Measurements from ENCODE around the gene NHEJ1.

NHEJ1 gene

GRCh38 chr2:219168932-219169331, 8.3 kb upstream of the NHEJ1 start:
- Histone ChIP-seq H4K20me1 (ENCODE audit: insufficient read depth, low read length) (no peaks in the 10 kb centered on the region), H3K9ac (ENCODE audit: low read length) (no peak overlapping the region), H3K79me2 (ENCODE audit: insufficient read depth, low read length) (no peaks in the 10 kb centered on the region), H3K4me1 (ENCODE audit: insufficient read depth, low read length, severe bottlenecking) (no peaks in the 10 kb centered on the region), H3K4me3 (ENCODE audit: low read depth, low read length, poor library complexity, severe bottlenecking) (no peak overlapping the region), H2AFZ (ENCODE audit: low read length) (no peak overlapping the region), H3K27ac (ENCODE audit: low read depth, low read length, poor library complexity, severe bottlenecking) (no peak overlapping the region), H3K9me3 (ENCODE audit: low read length) (no peaks in the 10 kb centered on the region), H3K4me2 (ENCODE audit: low read length) (no peak overlapping the region), H3K36me3 (ENCODE audit: insufficient read depth, low read length) (peaks cover 19% of the 10 kb centered on the region; the same call in 1 of the 2 replicates), H3K27me3 (ENCODE audit: insufficient read depth, low read length) (no peaks in the 10 kb centered on the region), H3F3A (ENCODE audit: insufficient read depth, low read length) (no peaks in the 10 kb centered on the region), H3K9me2 (ENCODE audit: low read depth, low read length) (no peaks in the 10 kb centered on the region)
- TF ChIP-seq EZH2 (IDR thresholded peaks at IDR 0.05; ENCODE audit: borderline replicate concordance, low read length) (no peak), CTCF (IDR thresholded peaks at IDR 0.05; ENCODE audit: low read length) (no peak)

GRCh38 chr2:219168526-219168925, 7.9 kb upstream of the NHEJ1 start:
- H3K27ac ChIP-seq (ENCODE audit: low read depth, low read length, poor library complexity, severe bottlenecking), result no peak overlapping the region
- H3K4me3 ChIP-seq (ENCODE audit: low read depth, low read length, poor library complexity, severe bottlenecking), result no peak overlapping the region
- no peak overlapping the region for H2AFZ ChIP-seq (ENCODE audit: low read length)
- no peaks in the 10 kb centered on the region for H3K9me3 ChIP-seq (ENCODE audit: low read length)
- H3K27me3 ChIP-seq (ENCODE audit: insufficient read depth, low read length), result no peaks in the 10 kb centered on the region
- peaks cover 15% of the 10 kb centered on the region; the same call in 1 of the 2 replicates for H3K36me3 ChIP-seq (ENCODE audit: insufficient read depth, low read length)
- no peak for TF ChIP-seq EZH2 (IDR thresholded peaks at IDR 0.05; ENCODE audit: borderline replicate concordance, low read length)
- TF ChIP-seq CTCF (IDR thresholded peaks at IDR 0.05; ENCODE audit: low read length), result no peak
- no peak overlapping the region for H3K4me2 ChIP-seq (ENCODE audit: low read length)
- H3K79me2 ChIP-seq (ENCODE audit: insufficient read depth, low read length), result no peaks in the 10 kb centered on the region
- no peaks in the 10 kb centered on the region for H4K20me1 ChIP-seq (ENCODE audit: insufficient read depth, low read length)
- H3K4me1 ChIP-seq (ENCODE audit: insufficient read depth, low read length, severe bottlenecking), result no peaks in the 10 kb centered on the region
- H3K9me2 ChIP-seq (ENCODE audit: low read depth, low read length), result no peaks in the 10 kb centered on the region
- H3K9ac ChIP-seq (ENCODE audit: low read length), result no peak overlapping the region
- H3F3A ChIP-seq (ENCODE audit: insufficient read depth, low read length), result no peaks in the 10 kb centered on the region

DNA sequence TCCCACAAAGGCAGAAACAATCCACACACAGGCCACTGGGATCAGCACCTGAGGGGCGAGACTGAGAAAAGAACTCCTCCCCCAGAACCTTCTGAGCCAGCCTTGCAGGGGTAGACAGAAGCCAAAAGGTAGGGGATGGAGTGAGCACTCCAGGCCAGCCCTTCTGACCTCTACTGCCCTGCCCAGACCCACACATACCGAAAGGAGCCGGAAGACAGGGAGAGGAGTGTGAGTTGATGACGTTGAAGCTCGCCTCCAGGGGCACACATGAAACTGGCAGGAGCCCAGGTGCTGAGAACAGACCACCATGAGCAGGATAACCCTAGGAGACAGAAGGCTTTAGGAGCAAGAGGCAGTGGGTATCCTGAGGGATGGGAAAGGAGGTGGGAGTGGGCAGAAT, 7.4 kb upstream of the NHEJ1 start:
- H3K9me2 ChIP-seq (ENCODE audit: low read depth, low read length), result no peaks in the 10 kb centered on the region
- H2AFZ ChIP-seq (ENCODE audit: low read length), result no peak overlapping the region
- H3K4me2 ChIP-seq (ENCODE audit: low read length), result no peak overlapping the region
- no peaks in the 10 kb centered on the region for H3K9me3 ChIP-seq (ENCODE audit: low read length)
- no peak overlapping the region for H3K9ac ChIP-seq (ENCODE audit: low read length)
- no peaks in the 10 kb centered on the region for H3K27me3 ChIP-seq (ENCODE audit: insufficient read depth, low read length)
- no peaks in the 10 kb centered on the region for H3K4me1 ChIP-seq (ENCODE audit: insufficient read depth, low read length, severe bottlenecking)
- TF ChIP-seq CTCF (IDR thresholded peaks at IDR 0.05; ENCODE audit: low read length) (no peak), EZH2 (IDR thresholded peaks at IDR 0.05; ENCODE audit: borderline replicate concordance, low read length) (no peak)
- no peaks in the 10 kb centered on the region for H4K20me1 ChIP-seq (ENCODE audit: insufficient read depth, low read length)
- no peak overlapping the region for H3K4me3 ChIP-seq (ENCODE audit: low read depth, low read length, poor library complexity, severe bottlenecking)
- no peak overlapping the region for H3K27ac ChIP-seq (ENCODE audit: low read depth, low read length, poor library complexity, severe bottlenecking)
- peaks cover 15% of the 10 kb centered on the region; the same call in 1 of the 2 replicates for H3K36me3 ChIP-seq (ENCODE audit: insufficient read depth, low read length)
- no peaks in the 10 kb centered on the region for H3K79me2 ChIP-seq (ENCODE audit: insufficient read depth, low read length)
- H3F3A ChIP-seq (ENCODE audit: insufficient read depth, low read length), result no peaks in the 10 kb centered on the region

Data from OCI-LY1 (cell line).